Panc1 (cell line): Measurements from ENCODE around the gene INPP5D. TPM values are rescaled to one million over a fixed set of nuclear protein-coding genes. Genes with fewer than 3 reads are reported as not detected.

Experiments
- ATAC-seq: fragments of 200-7000 bp; cut with Tn5 transposase; 2 replicates; pipeline ENCODE4 v1.9.1; 2020; ENCODE audit warnings: mild to moderate bottlenecking, moderate library complexity
- BruUV-seq: library from RNA; stranded (reverse); fragments of 400-500 nt; replicated peaks from 2 replicates; lab custom pipeline; 2021; lab: Mats Ljungman, UMichigan
- CTCF ChIA-PET: fragments of 300-600 bp; sonication (Branson Sonifier 250); formaldehyde crosslinking; loops from one replicate; lab custom pipeline; 2022; ENCODE audit warnings: antibody characterized with exemption; lab: Charles Lee
- POLR2A ChIA-PET: fragments of 300-600 bp; sonication (Branson Sonifier 250); formaldehyde crosslinking; loops from one replicate; lab custom pipeline; 2022; ENCODE audit warnings: antibody characterized with exemption; lab: Charles Lee
- DNase-seq: peaks from one replicate; pipeline ENCODE4 v3.0.0-alpha.2; 2010; ENCODE audit warnings: low read depth, low spot score
- H3K27ac ChIP-seq: 2 replicates; pipeline ENCODE4 v1.5.1; 2011; ENCODE audit warnings: mild to moderate bottlenecking, low read length, inconsistent platforms
- H3K27me3 ChIP-seq: fragments of 200-500 bp; sonication (Bioruptor generic); 2 replicates; pipeline ENCODE4 v1.6.0; 2014; ENCODE audit warnings: low read length, inconsistent platforms; ENCODE audit not compliant: control insufficient read depth, insufficient read depth
- H3K36me3 ChIP-seq: fragments of 200-500 bp; sonication (Bioruptor generic); 2 replicates; pipeline ENCODE4 v1.5.1; 2014; ENCODE audit warnings: inconsistent platforms, mild to moderate bottlenecking, low read length, moderate library complexity; ENCODE audit not compliant: control insufficient read depth, insufficient read depth
- H3K4me1 ChIP-seq: 2 replicates; pipeline ENCODE4 v1.5.1; 2011; ENCODE audit warnings: inconsistent platforms, mild to moderate bottlenecking, low read length, moderate library complexity; ENCODE audit not compliant: control insufficient read depth, insufficient read depth
- H3K4me3 ChIP-seq, 2 experiments: 2 replicates each; pipeline ENCODE4 v1.5.1; 2011 to 2012; ENCODE audit warnings: low read depth in 2 of 2, low read length in 2 of 2, mild to moderate bottlenecking in 2 of 2, inconsistent platforms in 1 of 2, moderate library complexity in 1 of 2
- H3K9me3 ChIP-seq: fragments of 200-500 bp; sonication (Bioruptor generic); 2 replicates; pipeline ENCODE4 v1.5.1; 2014; ENCODE audit warnings: low read depth, mild to moderate bottlenecking, inconsistent platforms, low read length, moderate library complexity; ENCODE audit not compliant: control insufficient read depth, insufficient read depth
- POLR2AphosphoS5 ChIP-seq: IDR thresholded peaks from 2 replicates; pipeline ENCODE4 v1.6.1; 2012; ENCODE audit warnings: mild to moderate bottlenecking, low read depth, low read length, moderate library complexity
- SIN3A ChIP-seq: IDR thresholded peaks from 2 replicates; pipeline ENCODE4 v1.6.1; 2012; ENCODE audit warnings: low read depth, mild to moderate bottlenecking, low read length, moderate library complexity, borderline replicate concordance; ENCODE audit not compliant: insufficient read depth
- TCF7L2 ChIP-seq: IDR thresholded peaks from 2 replicates; pipeline ENCODE4 v1.6.1; 2011; ENCODE audit warnings: mild to moderate bottlenecking, low read depth, low read length, inconsistent platforms
- in situ Hi-C: cut with HindIII; loops from 2 replicates; pipeline ENCODE4 v1.10.0; 2016; ENCODE audit warnings: low sequenced_read_pairs, low pct_unique_long_range_greater_than_20kb
- intact Hi-C: fragments of 100-400 bp; cut with micrococcal nuclease; formaldehyde crosslinking; loops from one replicate; pipeline ENCODE4 v1.10.0; 2022; ENCODE audit not compliant: unreplicated experiment
- total RNA-seq: library from RNA; stranded (reverse); gene quantifications from one replicate; pipeline ENCODE4 v1.2.1, GENCODE V29; 2021; ENCODE audit not compliant: unreplicated experiment
- TF ChIP-seq, protein P1 (sequence below): fragments of 450-650 bp; IDR thresholded peaks from 2 replicates; pipeline ENCODE4 v1.5.1; 2017; ENCODE audit warnings: mild to moderate bottlenecking
- TF ChIP-seq, protein P2 (sequence below), 2 experiments: IDR thresholded peaks; 2 replicates each; pipeline ENCODE4 v1.6.1; 2011 to 2012; ENCODE audit warnings: low read depth in 2 of 2, control low read depth in 1 of 2, low read length in 1 of 2, mild to moderate bottlenecking in 1 of 2, moderate library complexity in 1 of 2; ENCODE audit not compliant: insufficient read depth in 1 of 2

The INPP5D gene
- total RNA-seq, 1 experiment from 2014 or later: 0.39 TPM

DNA sequence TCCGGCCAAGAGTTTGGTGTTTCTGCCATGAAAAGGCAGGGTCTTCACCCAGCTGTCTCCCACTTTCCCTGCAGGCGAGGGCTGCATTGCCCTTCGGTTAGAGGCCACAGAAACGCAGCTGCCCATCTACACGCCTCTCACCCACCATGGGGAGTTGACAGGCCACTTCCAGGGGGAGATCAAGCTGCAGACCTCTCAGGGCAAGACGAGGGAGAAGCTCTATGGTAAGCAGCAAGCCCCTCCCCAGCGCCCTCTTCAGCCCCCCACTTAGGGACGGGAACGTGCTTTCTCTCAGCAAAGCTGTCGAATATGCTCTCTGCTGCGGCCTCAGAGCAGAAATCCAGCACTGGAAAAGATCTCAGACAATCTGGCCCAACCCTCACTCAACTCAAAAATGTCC lies 133.6 kb downstream of the INPP5D start:
- no peak overlapping the region for H3K4me3 ChIP-seq
- no peak overlapping the region for H3K27ac ChIP-seq
- H3K4me1 ChIP-seq: no peaks in the 10 kb centered on the region
- POLR2A ChIA-PET: no interaction called here
- BruUV-seq: no TSS peak
- no peaks in the 10 kb centered on the region for H3K27me3 ChIP-seq
- CTCF ChIA-PET: no interaction called here
- H3K9me3 ChIP-seq: no peaks in the 10 kb centered on the region
- in situ Hi-C loops: no loop called here
- ATAC-seq (no peak), DNase-seq (no peak)
- H3K36me3 ChIP-seq: no peaks in the 10 kb centered on the region
- intact Hi-C loops: no loop called here
- TF ChIP-seq POLR2AphosphoS5 (no peak), TCF7L2 (no peak), SIN3A (no peak)
- TF ChIP-seq, protein P1, sequence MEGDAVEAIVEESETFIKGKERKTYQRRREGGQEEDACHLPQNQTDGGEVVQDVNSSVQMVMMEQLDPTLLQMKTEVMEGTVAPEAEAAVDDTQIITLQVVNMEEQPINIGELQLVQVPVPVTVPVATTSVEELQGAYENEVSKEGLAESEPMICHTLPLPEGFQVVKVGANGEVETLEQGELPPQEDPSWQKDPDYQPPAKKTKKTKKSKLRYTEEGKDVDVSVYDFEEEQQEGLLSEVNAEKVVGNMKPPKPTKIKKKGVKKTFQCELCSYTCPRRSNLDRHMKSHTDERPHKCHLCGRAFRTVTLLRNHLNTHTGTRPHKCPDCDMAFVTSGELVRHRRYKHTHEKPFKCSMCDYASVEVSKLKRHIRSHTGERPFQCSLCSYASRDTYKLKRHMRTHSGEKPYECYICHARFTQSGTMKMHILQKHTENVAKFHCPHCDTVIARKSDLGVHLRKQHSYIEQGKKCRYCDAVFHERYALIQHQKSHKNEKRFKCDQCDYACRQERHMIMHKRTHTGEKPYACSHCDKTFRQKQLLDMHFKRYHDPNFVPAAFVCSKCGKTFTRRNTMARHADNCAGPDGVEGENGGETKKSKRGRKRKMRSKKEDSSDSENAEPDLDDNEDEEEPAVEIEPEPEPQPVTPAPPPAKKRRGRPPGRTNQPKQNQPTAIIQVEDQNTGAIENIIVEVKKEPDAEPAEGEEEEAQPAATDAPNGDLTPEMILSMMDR: no peak
- TF ChIP-seq, protein P2, sequence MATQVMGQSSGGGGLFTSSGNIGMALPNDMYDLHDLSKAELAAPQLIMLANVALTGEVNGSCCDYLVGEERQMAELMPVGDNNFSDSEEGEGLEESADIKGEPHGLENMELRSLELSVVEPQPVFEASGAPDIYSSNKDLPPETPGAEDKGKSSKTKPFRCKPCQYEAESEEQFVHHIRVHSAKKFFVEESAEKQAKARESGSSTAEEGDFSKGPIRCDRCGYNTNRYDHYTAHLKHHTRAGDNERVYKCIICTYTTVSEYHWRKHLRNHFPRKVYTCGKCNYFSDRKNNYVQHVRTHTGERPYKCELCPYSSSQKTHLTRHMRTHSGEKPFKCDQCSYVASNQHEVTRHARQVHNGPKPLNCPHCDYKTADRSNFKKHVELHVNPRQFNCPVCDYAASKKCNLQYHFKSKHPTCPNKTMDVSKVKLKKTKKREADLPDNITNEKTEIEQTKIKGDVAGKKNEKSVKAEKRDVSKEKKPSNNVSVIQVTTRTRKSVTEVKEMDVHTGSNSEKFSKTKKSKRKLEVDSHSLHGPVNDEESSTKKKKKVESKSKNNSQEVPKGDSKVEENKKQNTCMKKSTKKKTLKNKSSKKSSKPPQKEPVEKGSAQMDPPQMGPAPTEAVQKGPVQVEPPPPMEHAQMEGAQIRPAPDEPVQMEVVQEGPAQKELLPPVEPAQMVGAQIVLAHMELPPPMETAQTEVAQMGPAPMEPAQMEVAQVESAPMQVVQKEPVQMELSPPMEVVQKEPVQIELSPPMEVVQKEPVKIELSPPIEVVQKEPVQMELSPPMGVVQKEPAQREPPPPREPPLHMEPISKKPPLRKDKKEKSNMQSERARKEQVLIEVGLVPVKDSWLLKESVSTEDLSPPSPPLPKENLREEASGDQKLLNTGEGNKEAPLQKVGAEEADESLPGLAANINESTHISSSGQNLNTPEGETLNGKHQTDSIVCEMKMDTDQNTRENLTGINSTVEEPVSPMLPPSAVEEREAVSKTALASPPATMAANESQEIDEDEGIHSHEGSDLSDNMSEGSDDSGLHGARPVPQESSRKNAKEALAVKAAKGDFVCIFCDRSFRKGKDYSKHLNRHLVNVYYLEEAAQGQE (IDR thresholded peaks at IDR 0.05; ENCODE audit: insufficient read depth in 1 of 2, low read depth in 2 of 2, low read length in 1 of 2): no peak

GRCh38 chr2:233195027-233195426 lies 134.9 kb downstream of the INPP5D start:
- TF ChIP-seq, protein P1: no peak
- TF ChIP-seq, protein P2 (IDR thresholded peaks at IDR 0.05; ENCODE audit: insufficient read depth in 1 of 2, low read depth in 2 of 2, low read length in 1 of 2): no peak
- no peak for TF ChIP-seq POLR2AphosphoS5
- in situ Hi-C loops: no loop called here
- intact Hi-C loops: no loop called here

More at GRCh38 chr2:233195027-233195426, 134.9 kb downstream of the INPP5D start:
- ChIA-PET CTCF (no interaction called here), POLR2A (interaction anchor here (0.5 kb wide), 1 partner anchor 34 kb away, joined by 7 read pairs; no protein-coding TSS in a partner anchor)
- H3K27me3 ChIP-seq: no peaks in the 10 kb centered on the region
- no peak for ATAC-seq
- no peak overlapping the region for H3K4me3 ChIP-seq
- H3K9me3 ChIP-seq: no peaks in the 10 kb centered on the region
- BruUV-seq: no TSS peak
- DNase-seq: no peak
- H3K36me3 ChIP-seq: no peaks in the 10 kb centered on the region
- H3K27ac ChIP-seq: no peak overlapping the region
- H3K4me1 ChIP-seq: no peaks in the 10 kb centered on the region
